ENCODE data around the gene ANKIB1.
"Not testable (repeated sequence)": the region's sequence is repeated elsewhere in the genome, so short reads cannot be mapped to it uniquely, and the experiment has no call there.

The ANKIB1 gene

GRCh38 chr7:92325858-92326257, 80.1 kb downstream of the ANKIB1 start:
- no peak for DNase-seq (ENCODE audit: low read depth in 2 of 2)

DNA sequence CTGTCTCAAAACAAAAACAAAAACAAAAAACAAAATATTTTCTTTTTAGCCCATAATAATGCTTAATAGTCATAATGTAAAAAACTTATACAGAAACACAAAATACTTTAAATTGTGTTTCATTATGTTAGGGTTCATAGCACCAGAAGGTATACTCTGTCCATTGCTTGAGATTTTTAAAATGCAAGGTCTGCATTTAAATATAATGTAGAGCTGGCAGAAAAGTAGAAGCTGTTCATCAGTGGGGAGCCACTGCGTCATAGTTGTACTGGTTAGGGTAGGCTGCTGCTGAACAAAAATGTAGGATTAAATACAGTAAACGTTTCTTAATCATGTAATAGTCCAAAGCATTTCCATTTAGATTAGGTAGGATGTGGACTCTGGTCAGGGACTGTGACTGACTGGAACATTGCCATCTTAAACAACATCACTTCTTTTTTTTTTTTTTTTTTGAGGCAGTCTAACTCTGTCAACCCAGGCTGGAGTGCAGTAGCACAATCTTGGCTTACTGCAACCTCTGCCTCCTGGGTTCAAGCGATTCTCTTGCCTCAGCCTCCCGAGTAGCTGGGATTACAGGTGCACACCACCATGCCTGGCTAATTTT, 85.2 kb downstream of the ANKIB1 start:
- DNase-seq (ENCODE audit: low read depth in 2 of 2), result no peak

- DNase-seq (ENCODE audit: low read depth in 2 of 2), result no peak
These were observed 85.7 kb downstream of the ANKIB1 start for GRCh38 chr7:92331508-92331907.

- no peak for DNase-seq (ENCODE audit: low read depth in 2 of 2)
These were observed 87.0 kb downstream of the ANKIB1 start for GRCh38 chr7:92332782-92333181.

GRCh38 chr7:92333866-92334265, 88.1 kb downstream of the ANKIB1 start:
- DNase-seq (ENCODE audit: low read depth in 2 of 2), result no peak

DNA sequence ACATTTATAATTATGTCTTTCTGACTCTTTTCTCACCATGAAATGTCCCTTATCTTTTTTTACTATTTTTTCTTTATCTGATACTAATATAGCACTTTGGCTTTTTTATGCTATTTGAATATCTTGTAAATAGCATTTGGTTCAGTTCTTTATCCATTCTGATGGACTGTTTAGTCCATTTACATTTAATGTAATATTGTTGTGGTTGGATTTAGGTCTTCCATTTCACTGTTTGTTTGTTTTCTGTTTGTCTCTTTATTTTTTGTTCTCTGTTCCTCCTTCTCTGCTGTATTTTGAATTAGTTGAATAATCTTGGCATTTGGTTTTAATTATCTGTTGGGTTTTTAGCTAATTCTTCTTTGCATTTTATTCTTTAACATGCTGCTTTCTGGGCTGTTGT, 89.8 kb downstream of the ANKIB1 start:
- DNase-seq (ENCODE audit: low read depth in 2 of 2), result no peak

- no peak for DNase-seq (ENCODE audit: low read depth in 2 of 2)
These were observed 91.0 kb downstream of the ANKIB1 start for GRCh38 chr7:92336662-92337340.

GRCh38 chr7:92340016-92340415, 94.2 kb downstream of the ANKIB1 start:
- no peak for DNase-seq (ENCODE audit: low read depth in 2 of 2)

DNA sequence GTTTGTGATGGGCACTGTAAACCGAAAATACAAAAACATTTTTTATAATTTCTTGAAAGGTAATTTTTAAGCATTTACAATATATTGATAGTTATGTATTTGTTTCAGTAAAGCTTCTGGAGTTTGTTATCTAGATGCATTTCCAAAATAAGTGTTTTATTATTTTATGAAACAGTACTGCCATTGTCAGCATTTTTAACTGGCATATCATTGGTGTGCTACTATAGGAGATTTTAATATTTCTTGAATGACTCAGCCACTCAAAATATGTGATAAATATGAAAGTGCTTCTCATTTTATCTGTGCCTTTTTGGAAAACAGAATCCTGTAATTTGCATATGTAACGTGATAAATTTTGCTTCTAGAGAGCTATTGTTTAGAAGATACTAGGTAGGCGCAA, 97.9 kb downstream of the ANKIB1 start:
- no peak for DNase-seq (ENCODE audit: low read depth in 2 of 2)

- no peak for DNase-seq (ENCODE audit: low read depth in 2 of 2)
These were observed 106.2 kb downstream of the ANKIB1 start for GRCh38 chr7:92352009-92352408.

DNA sequence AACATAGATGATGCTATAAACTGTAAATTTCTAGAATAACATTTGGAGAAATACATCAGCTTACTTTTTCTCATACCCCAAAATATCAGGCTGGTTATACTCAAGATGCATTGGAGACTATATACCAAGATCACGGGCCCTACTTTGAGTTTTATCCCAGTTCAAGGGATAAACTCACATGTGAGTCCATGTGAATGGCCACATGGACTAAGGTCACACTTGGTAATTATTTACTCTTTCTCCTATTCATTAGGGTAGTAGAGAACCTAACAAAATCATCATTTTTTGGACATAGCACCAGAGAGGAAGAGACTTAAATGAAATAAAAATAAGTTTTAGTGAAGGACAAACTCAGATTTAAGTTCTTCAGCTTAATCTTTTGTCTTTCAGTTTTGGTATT, 108.4 kb downstream of the ANKIB1 start:
- no peak for DNase-seq (ENCODE audit: low read depth in 2 of 2)

DNA sequence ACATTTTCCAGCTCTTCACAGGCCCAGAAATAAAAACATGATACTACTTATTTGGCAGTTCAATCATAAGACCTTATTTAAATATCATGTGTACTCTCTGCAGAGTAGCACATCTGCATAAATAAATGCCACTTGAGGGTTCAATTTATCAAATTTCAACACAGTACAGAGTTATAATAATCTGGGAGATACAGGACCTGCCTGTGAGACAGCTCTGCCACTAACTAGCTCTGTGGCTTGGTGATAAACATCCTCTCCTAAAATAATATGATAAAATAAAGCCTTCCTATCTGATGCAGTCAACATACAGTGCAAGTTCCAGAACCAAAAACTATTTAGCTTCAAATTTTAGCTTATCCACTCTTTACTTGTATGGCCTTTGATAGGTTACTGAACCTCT, 110.6 kb downstream of the ANKIB1 start:
- DNase-seq (ENCODE audit: low read depth in 2 of 2), result no peak

DNA sequence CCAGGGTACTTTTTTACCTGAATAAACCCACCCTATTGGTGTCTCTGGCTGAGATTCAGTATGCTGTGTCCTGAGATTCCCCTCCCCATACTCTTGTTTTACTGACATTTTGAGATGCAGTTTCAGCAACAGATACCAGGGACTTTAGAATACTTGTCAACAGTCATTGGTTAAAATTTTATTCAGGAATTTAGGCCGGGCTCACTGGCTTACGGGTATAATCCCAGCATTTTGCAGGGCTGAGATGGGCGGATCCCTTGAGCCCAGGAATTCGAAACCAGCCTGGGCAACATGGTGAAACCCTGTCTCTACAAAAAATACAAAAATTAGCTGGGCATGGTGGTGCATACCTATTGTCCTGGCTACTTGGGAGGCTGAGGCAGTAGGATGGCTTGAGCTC, 111.5 kb downstream of the ANKIB1 start:
- DNase-seq (ENCODE audit: low read depth in 2 of 2), result no peak

GRCh38 chr7:92359179-92359578, 113.4 kb downstream of the ANKIB1 start:
- not testable (repeated sequence) for DNase-seq (ENCODE audit: low read depth in 2 of 2)

DNA sequence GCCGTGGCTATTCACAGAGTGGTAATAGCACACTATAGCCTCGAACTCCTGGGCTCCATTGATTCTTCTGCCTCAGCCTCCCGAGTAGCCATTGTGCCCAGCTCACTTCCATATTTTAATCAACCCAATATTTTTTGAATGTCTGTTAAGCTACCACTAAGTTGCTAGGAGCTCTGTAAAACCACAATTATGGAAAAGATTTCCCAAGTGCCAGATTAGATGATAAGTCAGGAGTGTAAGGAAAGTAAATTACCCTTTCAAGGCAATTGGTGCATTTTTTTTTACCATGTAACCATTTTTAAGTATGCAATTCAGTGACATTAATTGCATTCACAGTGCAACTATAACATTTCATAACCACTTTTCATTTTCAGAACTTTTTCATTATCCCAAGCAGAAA, 114.0 kb downstream of the ANKIB1 start:
- DNase-seq (ENCODE audit: low read depth in 2 of 2), result no peak

- no peak for DNase-seq (ENCODE audit: low read depth in 2 of 2)
These were observed 114.6 kb downstream of the ANKIB1 start for GRCh38 chr7:92360387-92360786.

DNA sequence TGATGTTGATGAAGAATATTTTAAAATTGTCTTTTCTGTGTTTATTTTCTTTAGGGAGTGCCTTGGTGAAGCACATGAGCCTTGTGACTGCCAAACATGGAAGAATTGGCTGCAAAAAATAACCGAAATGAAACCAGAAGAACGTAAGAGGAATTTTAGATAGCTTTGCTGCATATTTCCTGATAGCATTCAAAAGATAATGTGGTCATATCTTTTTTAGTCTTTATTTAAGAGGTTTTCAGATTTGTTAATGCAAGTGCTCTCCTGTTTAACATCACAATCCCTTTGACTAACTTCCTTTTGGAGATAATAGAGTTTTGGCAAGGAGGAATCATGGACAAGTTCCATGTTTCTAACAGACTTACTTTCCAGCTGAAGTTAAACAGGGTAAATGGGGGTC, 116.4 kb downstream of the ANKIB1 start:
- no peak for DNase-seq (ENCODE audit: low read depth in 2 of 2)

DNA sequence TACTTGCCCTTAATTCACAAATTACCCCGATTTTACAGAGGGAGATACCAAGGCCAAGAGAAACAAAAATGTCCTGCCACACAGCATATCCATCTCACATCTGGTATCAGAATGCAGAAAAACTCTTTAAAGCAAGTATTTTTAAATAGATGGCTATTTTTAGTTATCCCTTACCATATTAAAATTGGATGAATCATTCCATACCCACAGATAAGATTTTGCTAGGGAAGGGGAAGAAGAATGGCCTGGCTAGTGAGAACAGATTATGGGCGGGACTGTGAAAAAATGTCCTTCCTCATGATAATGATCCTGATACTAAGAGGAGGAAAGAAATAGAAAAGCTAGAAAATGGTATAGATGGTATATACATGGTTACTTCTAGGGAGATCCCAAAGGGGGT, 121.0 kb downstream of the ANKIB1 start:
- DNase-seq (ENCODE audit: low read depth in 2 of 2), result no peak

GRCh38 chr7:92368741-92369140, 123.0 kb downstream of the ANKIB1 start:
- DNase-seq (ENCODE audit: low read depth in 2 of 2), result no peak

GRCh38 chr7:92375013-92375412, 129.2 kb downstream of the ANKIB1 start:
- DNase-seq (ENCODE audit: low read depth in 2 of 2), result no peak

DNA sequence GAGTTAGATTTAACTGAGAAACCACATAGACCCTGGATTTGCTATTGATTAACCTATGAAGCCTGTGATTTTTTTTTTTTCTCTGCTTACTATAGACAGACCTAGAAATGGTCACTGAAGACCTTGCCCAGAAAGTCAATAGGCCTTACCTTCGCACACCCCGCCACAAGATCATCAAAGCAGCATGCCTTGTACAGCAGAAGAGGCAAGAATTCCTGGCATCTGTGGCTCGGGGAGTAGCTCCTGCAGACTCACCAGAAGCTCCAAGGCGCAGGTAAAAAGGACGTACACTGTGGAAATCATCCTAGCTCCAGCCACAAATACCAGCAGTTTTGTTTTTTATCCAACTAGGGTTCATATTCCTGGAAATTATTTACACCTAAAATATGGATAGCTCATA, 145.3 kb downstream of the ANKIB1 start:
- no peak for DNase-seq (ENCODE audit: low read depth in 2 of 2)

- no peak for DNase-seq (ENCODE audit: low read depth in 2 of 2)
These were observed 151.8 kb downstream of the ANKIB1 start for GRCh38 chr7:92397542-92397941.

GRCh38 chr7:92400013-92400412, 154.2 kb downstream of the ANKIB1 start:
- no peak for DNase-seq (ENCODE audit: low read depth in 2 of 2)

All from stimulated activated CD4-positive, alpha-beta T cell treated with anti-CD3 and anti-CD28 coated beads, Interleukin-1b, Interleukin-23, amount 100 ng/mL, for 1 hour (primary cell).